NB4 (cell line): ENCODE data around the gene SPINT2.

Experiments
- DNase-seq: peaks from one replicate; pipeline ENCODE4 v3.0.0; 2010; ENCODE audit warnings: low read depth
- H3K4me3 ChIP-seq: one replicate; pipeline ENCODE4 v1.5.1; 2011; ENCODE audit warnings: mild to moderate bottlenecking, low read depth, low read length, moderate library complexity
- MYC ChIP-seq: IDR thresholded peaks from 2 replicates; pipeline ENCODE4 v1.6.1; 2011; ENCODE audit warnings: low read depth, low read length
- POLR2A ChIP-seq: IDR thresholded peaks from 2 replicates; pipeline ENCODE4 v1.6.1; 2011; ENCODE audit warnings: mild to moderate bottlenecking; ENCODE audit not compliant: insufficient read length; ENCODE audit errors: extremely low read depth
- TF ChIP-seq, protein P1 (sequence below): IDR thresholded peaks from one replicate; pipeline ENCODE4 v1.5.1; 2012; ENCODE audit warnings: low read depth, low read length
- TF ChIP-seq, protein P2 (sequence below): IDR thresholded peaks from 2 replicates; pipeline ENCODE4 v1.6.1; 2011; ENCODE audit warnings: low read depth, low read length

SPINT2 gene

DNA sequence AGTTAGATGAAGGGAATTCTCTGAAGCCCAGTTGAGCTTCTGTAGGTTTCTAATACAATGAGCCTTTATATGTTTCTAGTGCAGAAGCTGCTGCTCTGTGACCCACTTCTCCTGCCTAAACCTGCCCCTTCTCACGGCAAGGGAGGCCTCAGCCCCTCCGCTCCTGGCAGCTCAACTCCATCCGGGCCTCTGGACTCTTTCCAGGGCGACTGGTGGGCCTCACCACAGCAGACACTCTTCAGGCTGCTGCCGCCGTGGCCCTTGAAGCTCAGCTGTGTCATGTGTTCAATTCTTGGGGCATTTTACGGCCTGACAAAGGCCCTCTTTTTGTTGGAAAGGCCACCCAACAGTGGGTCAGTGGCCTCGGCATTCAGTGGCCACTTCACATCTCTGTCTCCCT lies 29.7 kb downstream of the SPINT2 start:
- DNase-seq = no peak
- TF ChIP-seq, protein P1, sequence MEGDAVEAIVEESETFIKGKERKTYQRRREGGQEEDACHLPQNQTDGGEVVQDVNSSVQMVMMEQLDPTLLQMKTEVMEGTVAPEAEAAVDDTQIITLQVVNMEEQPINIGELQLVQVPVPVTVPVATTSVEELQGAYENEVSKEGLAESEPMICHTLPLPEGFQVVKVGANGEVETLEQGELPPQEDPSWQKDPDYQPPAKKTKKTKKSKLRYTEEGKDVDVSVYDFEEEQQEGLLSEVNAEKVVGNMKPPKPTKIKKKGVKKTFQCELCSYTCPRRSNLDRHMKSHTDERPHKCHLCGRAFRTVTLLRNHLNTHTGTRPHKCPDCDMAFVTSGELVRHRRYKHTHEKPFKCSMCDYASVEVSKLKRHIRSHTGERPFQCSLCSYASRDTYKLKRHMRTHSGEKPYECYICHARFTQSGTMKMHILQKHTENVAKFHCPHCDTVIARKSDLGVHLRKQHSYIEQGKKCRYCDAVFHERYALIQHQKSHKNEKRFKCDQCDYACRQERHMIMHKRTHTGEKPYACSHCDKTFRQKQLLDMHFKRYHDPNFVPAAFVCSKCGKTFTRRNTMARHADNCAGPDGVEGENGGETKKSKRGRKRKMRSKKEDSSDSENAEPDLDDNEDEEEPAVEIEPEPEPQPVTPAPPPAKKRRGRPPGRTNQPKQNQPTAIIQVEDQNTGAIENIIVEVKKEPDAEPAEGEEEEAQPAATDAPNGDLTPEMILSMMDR = no peak
- TF ChIP-seq POLR2A = no peak
- no peak for TF ChIP-seq MYC
- TF ChIP-seq, protein P2, sequence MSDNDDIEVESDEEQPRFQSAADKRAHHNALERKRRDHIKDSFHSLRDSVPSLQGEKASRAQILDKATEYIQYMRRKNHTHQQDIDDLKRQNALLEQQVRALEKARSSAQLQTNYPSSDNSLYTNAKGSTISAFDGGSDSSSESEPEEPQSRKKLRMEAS = no peak
- H3K4me3 ChIP-seq = no peak overlapping the region

DNA sequence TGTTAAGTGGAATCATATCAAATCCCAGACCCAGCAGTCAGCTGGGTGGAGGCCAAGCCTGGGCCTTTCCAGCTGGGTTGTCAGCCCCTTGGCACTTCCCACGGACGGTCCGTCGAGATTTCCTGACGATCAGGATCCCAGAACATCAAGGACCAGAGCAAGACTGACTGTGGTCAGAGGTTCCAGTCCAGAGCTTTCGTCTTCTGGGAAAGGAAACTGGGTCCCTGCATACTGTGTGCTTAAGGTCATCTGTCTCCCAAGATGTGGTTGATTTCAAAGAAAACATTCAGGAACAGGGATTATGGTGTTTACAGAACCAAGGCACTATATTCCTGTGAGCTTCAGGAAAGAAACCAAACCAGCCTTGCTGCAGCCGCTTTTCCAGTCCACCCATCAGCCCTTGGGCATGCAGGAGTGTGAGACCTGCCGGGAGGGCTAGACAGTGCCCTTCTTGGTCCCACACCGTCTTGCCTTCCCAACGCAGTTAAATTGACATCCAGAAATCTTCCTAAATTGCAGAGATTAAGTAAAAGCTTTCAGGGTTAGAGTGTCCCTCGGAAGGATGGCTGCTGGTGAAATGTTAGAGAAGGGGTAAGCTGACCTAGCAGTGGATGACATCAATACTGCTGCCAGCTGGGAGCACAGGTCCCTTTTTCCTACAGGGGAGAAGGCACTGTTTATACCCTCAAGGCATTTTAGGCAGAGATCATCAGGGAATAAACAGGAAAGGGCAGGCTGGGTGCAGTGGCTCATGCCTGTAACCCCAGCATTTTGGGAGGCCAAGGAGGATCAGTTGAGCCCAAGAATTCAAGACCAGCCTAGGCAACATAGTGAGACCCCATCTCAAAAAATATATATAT lies 34.7 kb downstream of the SPINT2 start:
- no peak for DNase-seq
- no peak overlapping the region for H3K4me3 ChIP-seq
- TF ChIP-seq POLR2A = no peak
- TF ChIP-seq, protein P1 = no peak
- TF ChIP-seq, protein P2 = no peak

DNA sequence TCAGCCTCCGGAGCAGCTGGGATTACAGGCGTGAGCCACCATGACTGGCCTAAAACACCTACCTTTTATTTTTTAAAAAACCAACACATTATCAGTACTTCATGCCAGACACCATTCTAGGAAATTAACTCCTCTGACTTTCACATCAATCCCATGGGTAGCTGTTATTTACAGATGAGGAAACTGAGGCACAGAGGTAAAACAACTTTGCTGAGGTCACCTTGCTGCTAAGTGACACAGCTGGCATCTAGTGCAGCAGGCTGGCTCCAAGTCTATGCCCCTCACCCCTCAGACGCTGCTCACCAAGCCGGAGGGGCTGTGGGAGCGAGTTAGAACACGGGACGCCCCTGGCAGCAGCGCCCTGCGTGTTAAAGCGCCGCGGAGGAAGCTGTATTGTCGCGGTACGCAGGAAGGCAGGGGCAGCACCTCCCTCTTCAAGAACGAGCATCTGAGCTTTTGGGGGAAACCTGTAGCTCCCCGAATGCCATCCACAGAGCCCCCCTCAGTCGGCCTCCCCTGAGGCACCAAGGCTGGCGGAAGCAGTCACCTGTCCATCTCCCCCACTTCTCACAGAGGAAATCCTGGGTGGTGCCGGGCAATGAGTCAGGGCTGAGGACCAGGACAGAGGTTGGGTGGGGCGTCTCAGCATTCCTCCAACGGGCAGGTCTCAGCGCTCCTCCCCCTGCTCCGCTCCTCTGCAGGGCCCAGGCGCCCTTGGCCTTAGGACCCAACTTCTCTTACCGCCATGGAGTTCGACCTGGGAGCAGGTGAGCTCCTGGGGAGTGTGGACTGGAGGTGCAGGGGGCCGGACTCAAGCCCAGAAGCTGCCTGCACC lies 39.4 kb downstream of the SPINT2 start, which contains the start of gene C19orf33:
TSS of gene C19orf33 (plus strand) at position 735 of the 835 bp plus-strand sequence. CDS start at position 746, 11 bp downstream.
- no peak within 1 kb of the TSS for H3K4me3 ChIP-seq
- no peak for DNase-seq
- no peak for TF ChIP-seq MYC
- TF ChIP-seq, protein P1 = no peak
- TF ChIP-seq POLR2A = no peak
- TF ChIP-seq, protein P2 = no peak

DNA sequence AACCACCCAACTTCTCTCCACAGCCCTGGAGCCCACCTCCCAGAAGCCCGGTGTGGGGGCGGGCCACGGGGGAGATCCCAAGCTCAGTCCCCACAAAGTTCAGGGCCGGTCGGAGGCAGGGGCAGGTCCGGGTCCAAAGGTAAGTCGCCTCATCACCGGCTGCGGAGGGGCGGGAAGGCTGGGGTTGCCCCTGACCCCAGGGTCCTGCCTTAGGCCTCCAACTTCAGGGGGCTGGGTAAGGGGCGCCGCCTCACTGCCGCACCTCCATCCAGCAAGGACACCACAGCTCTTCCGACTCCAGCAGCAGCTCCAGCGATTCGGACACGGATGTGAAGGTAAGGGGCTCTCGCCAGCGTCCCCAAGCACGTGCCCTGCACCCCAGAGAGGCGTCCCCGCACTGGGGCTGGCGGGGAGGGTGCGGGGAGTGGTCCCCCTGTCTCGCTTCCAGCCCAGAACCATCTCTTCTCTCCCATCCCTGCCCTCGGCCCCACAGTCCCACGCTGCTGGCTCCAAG lies 40.0 kb downstream of the SPINT2 start:
- DNase-seq = no peak
- H3K4me3 ChIP-seq = no peak overlapping the region
- TF ChIP-seq POLR2A (no peak), MYC (no peak)
- TF ChIP-seq, protein P1 = no peak
- TF ChIP-seq, protein P2 = no peak

DNA sequence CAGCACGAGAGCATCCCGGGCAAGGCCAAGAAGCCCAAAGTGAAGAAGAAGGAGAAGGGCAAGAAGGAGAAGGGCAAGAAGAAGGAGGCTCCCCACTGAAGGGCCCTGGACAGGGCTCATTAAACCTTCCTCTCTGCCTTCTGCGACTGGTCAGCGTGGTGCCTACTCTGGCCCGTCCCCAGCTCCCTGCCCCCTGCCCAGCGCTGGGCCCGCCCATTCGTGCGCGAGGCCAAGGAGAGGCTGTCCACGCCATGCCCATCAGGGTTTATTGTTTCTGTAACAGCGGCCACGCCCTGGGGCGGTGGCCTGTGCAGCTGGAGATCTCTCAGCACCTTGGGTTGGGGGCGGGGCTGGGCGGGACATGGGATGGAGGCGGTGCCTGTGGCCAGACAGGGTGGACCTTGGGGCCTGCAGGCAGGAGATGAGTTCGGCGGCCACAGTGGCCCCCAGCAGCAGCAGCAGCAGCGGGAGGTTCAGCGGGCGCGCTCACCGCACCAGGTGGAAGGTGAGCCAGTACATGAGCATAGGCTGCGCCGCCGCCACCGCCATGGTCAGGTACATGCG lies 40.6 kb downstream of the SPINT2 start:
- TF ChIP-seq, protein P2 = no peak
- TF ChIP-seq MYC = no peak
- TF ChIP-seq, protein P1 = no peak
- no peak for TF ChIP-seq POLR2A
- no peak overlapping the region for H3K4me3 ChIP-seq
- no peak for DNase-seq
